Skin of body (tissue), 2 donors: ENCODE results near the gene GALNT9. TPM values are rescaled to one million over a fixed set of nuclear protein-coding genes. Genes with fewer than 3 reads are reported as not detected.
"Not testable (repeated sequence)": the region's sequence is repeated elsewhere in the genome, so short reads cannot be mapped to it uniquely, and the experiment has no call there.

ENCODE experiments used
- DNase-seq: peaks from one replicate; lab custom pipeline; 2025; lab: John Stamatoyannopoulos, UW
- total RNA-seq: library from RNA; depleted of rRNA; stranded (reverse); fragments of >200 nt; gene quantifications from one replicate; pipeline ENCODE4 v1.2.3, GENCODE V29; 2014

Gene GALNT9
- total RNA-seq, 1 donor from 2014 or later, result 0.20 TPM

GRCh38 chr12:132358241-132359225 lies 29.1 kb upstream of the GALNT9 start:
- not testable (repeated sequence) for DNase-seq

GRCh38 chr12:132357623-132358186 lies 28.3 kb upstream of the GALNT9 start:
- no peak for DNase-seq

- DNase-seq, result peak; percentile 91
These were observed 27.6 kb upstream of the GALNT9 start for GRCh38 chr12:132356691-132357622.

GRCh38 chr12:132355742-132356681 lies 26.6 kb upstream of the GALNT9 start:
- no peak for DNase-seq

GRCh38 chr12:132354982-132355680 lies 25.7 kb upstream of the GALNT9 start:
- no peak for DNase-seq

GRCh38 chr12:132354211-132354981 lies 25.0 kb upstream of the GALNT9 start:
- DNase-seq, result no peak

GRCh38 chr12:132353811-132354210 lies 24.4 kb upstream of the GALNT9 start:
- no peak for DNase-seq

- DNase-seq, result no peak
These were observed 23.8 kb upstream of the GALNT9 start for GRCh38 chr12:132352896-132353800.

- no peak for DNase-seq
These were observed 22.5 kb upstream of the GALNT9 start for GRCh38 chr12:132351751-132352495.

GRCh38 chr12:132349501-132350131 lies 20.2 kb upstream of the GALNT9 start:
- no peak for DNase-seq

- no peak for DNase-seq
These were observed 18.8 kb upstream of the GALNT9 start for GRCh38 chr12:132348176-132348575.

- DNase-seq, result no peak
These were observed 17.9 kb upstream of the GALNT9 start for GRCh38 chr12:132347176-132347855.

GRCh38 chr12:132346471-132347175 lies 17.2 kb upstream of the GALNT9 start:
- no peak for DNase-seq

GRCh38 chr12:132345561-132346200 lies 16.3 kb upstream of the GALNT9 start:
- DNase-seq, result no peak

GRCh38 chr12:132345126-132345525 lies 15.7 kb upstream of the GALNT9 start:
- DNase-seq, result no peak
